Measurements from ENCODE around the gene AMBP. TPM values are rescaled to one million over a fixed set of nuclear protein-coding genes. Genes with fewer than 3 reads are reported as not detected.

The AMBP gene
- total RNA-seq, 1 experiment from 2014 or later: 0.20 TPM

DNA sequence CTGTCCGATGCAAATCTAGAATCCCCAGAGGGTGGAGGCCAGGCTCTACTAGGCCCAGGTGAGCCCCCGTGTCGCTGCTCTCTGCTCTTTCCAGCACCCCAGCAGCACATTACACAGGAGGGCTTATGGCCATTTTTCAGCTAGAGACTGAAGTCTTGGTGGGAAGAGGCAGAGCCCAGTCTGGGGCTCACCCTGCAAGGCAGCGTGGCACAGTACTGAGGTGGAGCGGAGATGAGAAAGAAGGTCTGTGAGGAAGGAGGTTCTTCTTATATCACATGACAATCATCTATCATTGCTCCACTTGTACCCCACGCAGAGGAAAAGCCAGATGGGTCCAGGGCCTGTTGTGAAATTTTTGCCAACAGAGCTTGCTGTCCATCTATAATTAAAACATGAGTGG is 31.0 kb upstream of the AMBP start:
- no peak overlapping the region for H3T11ph ChIP-seq (ENCODE audit: low read length)
- H2BK20ac ChIP-seq (ENCODE audit: low read depth, low read length, poor library complexity, severe bottlenecking): no peak overlapping the region
- no peak overlapping the region for H3K4ac ChIP-seq (ENCODE audit: low read depth, low read length)
- H3K4me2 ChIP-seq (ENCODE audit: insufficient read depth, insufficient read length, low read length): no peak overlapping the region
- no peak overlapping the region for H2BK15ac ChIP-seq (ENCODE audit: low read depth, low read length)
- no peak overlapping the region for H3K56ac ChIP-seq (ENCODE audit: insufficient read length, low read depth, low read length)
- no peaks in the 10 kb centered on the region for H3K79me2 ChIP-seq (ENCODE audit: insufficient read depth, low read length)
- no peak overlapping the region for H4K91ac ChIP-seq (ENCODE audit: insufficient read length, low read depth, low read length)
- no peak overlapping the region for H3K9ac ChIP-seq (ENCODE audit: extremely low read depth, insufficient read length, low read length)
- no peak overlapping the region for H3K27ac ChIP-seq (ENCODE audit: insufficient read length, low read depth, low read length)
- H4K5ac ChIP-seq (ENCODE audit: insufficient read length, low read depth, low read length): no peak overlapping the region
- H4K8ac ChIP-seq (replicated peaks; ENCODE audit: insufficient read length, low read depth, low read length): no peak overlapping the region
- no peak for TF ChIP-seq CTCF (conservative IDR thresholded peaks at IDR 0.05)
- no peak overlapping the region; a peak in 1 of 5 replicates for H3K4me3 Mint-ChIP-seq
- no peak overlapping the region for H2BK12ac ChIP-seq (ENCODE audit: insufficient read length, low read depth, low read length)
- no peak overlapping the region for H2AFZ ChIP-seq (ENCODE audit: low read length)
- H2BK120ac ChIP-seq (ENCODE audit: low read depth, low read length, poor library complexity, severe bottlenecking): no peak overlapping the region
- no peak overlapping the region for H2BK5ac ChIP-seq (ENCODE audit: insufficient read length, low read length)
- H3K23me2 ChIP-seq (ENCODE audit: insufficient read length, low read depth, low read length, poor library complexity, severe bottlenecking): no peaks in the 10 kb centered on the region
- no peaks in the 10 kb centered on the region; the same call in 1 of the 2 replicates for H3K27me3 ChIP-seq (ENCODE audit: insufficient read depth, low read length)
- no CpG with 5 or more reads among the region's 6 CpGs for WGBS (ENCODE audit: extremely low coverage, insufficient read length, low lambda C conversion rate)
- no peaks in the 10 kb centered on the region for H3K9me3 Mint-ChIP-seq
- H3K4me1 Mint-ChIP-seq: peaks cover 10 to 14% of the 10 kb centered on the region in 2 experiments
- H3K9me3 ChIP-seq (ENCODE audit: control insufficient read depth, low read depth, low read length): no peaks in the 10 kb centered on the region
- no peaks in the 10 kb centered on the region for H3K36me3 Mint-ChIP-seq (ENCODE audit: insufficient read depth in 1 of 3, low read depth in 3 of 3)
- H3K14ac ChIP-seq (ENCODE audit: insufficient read depth, low read length): no peak overlapping the region
- no peak for DNase-seq
- H3K79me1 ChIP-seq (ENCODE audit: insufficient read depth, low read depth, low read length, poor library complexity, severe bottlenecking): no peaks in the 10 kb centered on the region
- H4K20me1 ChIP-seq (ENCODE audit: control insufficient read depth, insufficient read depth, insufficient read length): no peaks in the 10 kb centered on the region
- H3K4me1 ChIP-seq (ENCODE audit: insufficient read depth, low read length): no peaks in the 10 kb centered on the region
- no peak overlapping the region; a peak in 1 of 7 replicates for H3K27ac Mint-ChIP-seq
- H3K18ac ChIP-seq (ENCODE audit: insufficient read length, low read depth, low read length): no peak overlapping the region
- peaks cover 83% of the 10 kb centered on the region for H3K27me3 Mint-ChIP-seq (ENCODE audit: low read depth)
- no peak overlapping the region for H2AK5ac ChIP-seq (ENCODE audit: insufficient read length, low read length)
- H3K23ac ChIP-seq (ENCODE audit: insufficient read length, low read depth, low read length): no peak overlapping the region
